ENCODE results near the gene E2F4.

DNA sequence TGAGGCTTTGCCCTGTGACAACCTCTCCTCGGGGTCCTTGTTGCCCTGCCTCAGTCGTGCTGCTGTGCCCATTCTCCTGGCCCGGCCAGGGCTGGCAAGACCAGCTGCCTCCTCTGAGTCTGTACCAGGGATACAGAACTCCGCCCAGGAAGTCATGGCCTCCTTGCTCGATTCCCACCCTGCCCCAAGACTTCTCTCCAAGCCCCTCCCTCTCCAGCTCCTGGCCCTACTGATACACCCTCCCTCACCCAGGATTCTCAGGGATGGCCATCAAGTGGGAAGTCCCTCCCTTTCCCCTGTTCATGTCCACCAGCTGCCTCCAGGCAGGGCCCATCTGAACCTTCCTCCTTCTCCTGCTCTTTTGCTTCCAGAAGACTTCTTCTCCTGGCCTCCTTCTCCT, 23.8 kb downstream of the E2F4 start:
- TF ChIP-seq POLR2A (IDR thresholded peaks at IDR 0.05; ENCODE audit: low read depth, low read length), result no peak
- TF ChIP-seq POLR2AphosphoS5 (IDR thresholded peaks at IDR 0.05; ENCODE audit: low read depth, low read length), result no peak
